ENCODE results near the gene UBE2L3.
"Not testable (repeated sequence)": the region's sequence is repeated elsewhere in the genome, so short reads cannot be mapped to it uniquely, and the experiment has no call there.

UBE2L3 gene

DNA sequence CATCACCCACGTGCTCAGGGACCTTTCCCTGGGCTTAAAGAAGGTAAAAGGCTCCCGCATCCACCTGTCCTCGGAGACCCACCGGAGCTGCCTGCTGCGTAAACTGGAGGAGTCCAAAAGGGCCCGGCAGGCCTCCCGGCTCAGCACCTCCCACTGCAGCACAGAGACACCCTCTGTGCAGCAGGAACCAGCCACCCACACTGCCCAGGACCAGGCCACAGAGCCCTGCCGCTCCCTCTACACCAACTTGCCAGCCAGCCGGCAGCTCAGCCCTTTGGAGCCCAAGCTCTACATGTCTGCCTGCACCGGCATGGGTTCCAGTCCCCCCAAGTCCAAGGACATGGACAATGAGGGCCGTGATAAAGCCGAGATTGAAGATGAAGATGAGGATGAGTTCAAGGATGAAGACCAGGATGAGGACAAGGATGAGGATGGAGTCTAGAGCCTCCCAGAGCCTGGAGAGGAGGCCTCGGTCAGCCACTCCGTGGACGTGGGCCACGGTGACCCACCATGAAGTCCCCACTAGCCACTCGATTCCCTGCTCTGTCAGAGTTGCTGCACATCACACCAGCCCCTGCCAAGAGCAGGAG, 69.2 kb downstream of the UBE2L3 start:
- Mint-ChIP-seq H3K27me3 (peaks cover 3% of the 10 kb centered on the region), H3K4me3 (no peak overlapping the region), H3K27ac (no peak overlapping the region)

DNA sequence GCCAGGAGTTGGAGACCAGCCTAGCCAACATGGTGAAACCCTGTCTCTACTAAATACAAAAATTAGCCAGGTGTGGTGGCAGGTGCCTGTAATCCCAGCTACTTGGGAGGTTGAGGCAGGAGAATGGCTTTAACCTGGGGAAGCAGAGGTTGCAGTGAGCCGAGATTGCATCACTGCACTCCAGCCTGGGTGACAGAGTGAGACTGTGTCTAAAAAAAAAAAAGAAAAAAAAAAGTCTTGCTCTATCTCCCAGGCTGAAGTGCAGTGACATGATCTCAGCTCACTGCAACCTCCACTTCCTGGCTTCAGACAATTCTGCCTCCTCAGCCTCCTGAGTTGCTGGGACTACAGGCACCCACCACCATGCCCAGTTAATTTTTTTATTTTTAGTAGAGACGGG, 69.9 kb downstream of the UBE2L3 start:
- not testable (repeated sequence) for H3K27me3 Mint-ChIP-seq; H3K27ac Mint-ChIP-seq; H3K9me3 Mint-ChIP-seq; H3K36me3 Mint-ChIP-seq (ENCODE audit: low read depth); H3K4me3 Mint-ChIP-seq; DNase-seq
- peaks cover 14% of the 10 kb centered on the region for H3K4me1 Mint-ChIP-seq (ENCODE audit: low read depth)

More for the DNA sequence above, 69.2 kb downstream of the UBE2L3 start:
- Mint-ChIP-seq H3K9me3 (no peaks in the 10 kb centered on the region), H3K36me3 (ENCODE audit: low read depth) (no peaks in the 10 kb centered on the region), H3K4me1 (ENCODE audit: low read depth) (peaks cover 15% of the 10 kb centered on the region)
- no peak for DNase-seq

DNA sequence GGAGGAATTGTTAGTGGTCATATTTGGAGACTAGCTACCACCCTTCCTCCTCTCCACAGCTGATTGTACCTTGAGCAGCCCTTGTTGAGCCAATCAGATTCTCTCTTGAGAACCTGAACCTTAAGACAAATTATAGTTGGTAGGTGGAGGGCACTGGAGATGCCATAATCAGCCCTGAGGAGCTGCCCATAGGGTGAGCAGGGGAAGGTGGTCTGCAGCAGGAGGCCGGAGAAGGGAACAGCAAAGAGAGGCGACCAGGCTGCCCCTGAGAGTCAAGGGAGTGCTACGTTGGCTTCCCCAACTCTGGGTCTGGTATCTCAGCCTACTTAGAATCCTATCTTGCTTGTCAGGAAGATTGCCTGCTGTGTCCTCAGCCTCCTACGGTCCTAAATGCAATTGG, 71.8 kb downstream of the UBE2L3 start:
- Mint-ChIP-seq H3K27ac (no peak overlapping the region), H3K4me1 (ENCODE audit: low read depth) (peaks cover 23% of the 10 kb centered on the region), H3K9me3 (no peaks in the 10 kb centered on the region), H3K36me3 (ENCODE audit: low read depth) (peaks cover 18% of the 10 kb centered on the region), H3K27me3 (peaks cover 3% of the 10 kb centered on the region), H3K4me3 (no peak overlapping the region)
- DNase-seq, result no peak

DNA sequence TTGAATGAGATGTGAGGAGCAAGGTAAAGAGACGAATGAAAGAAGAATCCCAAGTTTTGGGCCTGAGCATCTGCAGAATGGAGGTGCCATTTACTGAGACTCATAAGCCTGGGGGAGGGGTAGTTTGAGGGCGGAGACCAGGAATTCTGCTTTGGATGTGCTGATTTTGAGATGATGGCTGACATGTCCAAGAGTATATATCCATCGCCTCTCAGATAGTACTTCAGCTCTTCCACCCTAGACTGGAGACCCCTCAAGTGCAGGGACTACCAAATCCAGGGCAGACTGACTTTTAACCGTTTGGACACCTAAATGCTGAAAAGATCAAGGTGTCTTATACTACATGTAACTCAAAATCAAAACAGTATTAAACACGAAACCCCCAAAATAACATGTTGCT, 73.3 kb downstream of the UBE2L3 start:
- Mint-ChIP-seq H3K9me3 (no peaks in the 10 kb centered on the region), H3K4me3 (peak overlapping the region; percentile 88), H3K27me3 (peaks cover 3% of the 10 kb centered on the region), H3K27ac (no peak overlapping the region), H3K36me3 (ENCODE audit: low read depth) (peaks cover 28% of the 10 kb centered on the region), H3K4me1 (ENCODE audit: low read depth) (peaks cover 25% of the 10 kb centered on the region)
- DNase-seq, result no peak

DNA sequence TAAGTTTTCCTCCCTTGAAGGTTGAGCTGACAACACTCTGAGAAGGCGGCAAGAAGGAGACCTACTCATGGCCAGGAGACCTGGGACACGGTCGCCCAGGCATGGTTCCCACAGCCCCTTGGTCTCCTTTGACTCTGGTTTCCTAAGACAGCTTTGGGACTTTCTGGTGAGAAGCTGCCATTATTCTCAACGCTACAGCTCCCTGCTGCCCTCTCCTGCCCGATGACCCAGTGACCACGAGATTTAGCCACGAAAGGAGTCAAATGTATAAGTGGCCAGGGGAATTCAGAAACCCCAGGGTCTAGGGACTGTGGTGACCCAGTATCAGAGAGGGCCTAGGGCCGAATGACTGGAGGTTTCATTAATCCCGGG, 73.9 kb downstream of the UBE2L3 start:
- Mint-ChIP-seq H3K4me3 (peak overlapping the region; percentile 88), H3K36me3 (ENCODE audit: low read depth) (peaks cover 34% of the 10 kb centered on the region), H3K9me3 (no peaks in the 10 kb centered on the region), H3K27me3 (peaks cover 3% of the 10 kb centered on the region), H3K27ac (peak overlapping the region; percentile 94), H3K4me1 (ENCODE audit: low read depth) (peaks cover 29% of the 10 kb centered on the region)
- DNase-seq, result no peak

DNA sequence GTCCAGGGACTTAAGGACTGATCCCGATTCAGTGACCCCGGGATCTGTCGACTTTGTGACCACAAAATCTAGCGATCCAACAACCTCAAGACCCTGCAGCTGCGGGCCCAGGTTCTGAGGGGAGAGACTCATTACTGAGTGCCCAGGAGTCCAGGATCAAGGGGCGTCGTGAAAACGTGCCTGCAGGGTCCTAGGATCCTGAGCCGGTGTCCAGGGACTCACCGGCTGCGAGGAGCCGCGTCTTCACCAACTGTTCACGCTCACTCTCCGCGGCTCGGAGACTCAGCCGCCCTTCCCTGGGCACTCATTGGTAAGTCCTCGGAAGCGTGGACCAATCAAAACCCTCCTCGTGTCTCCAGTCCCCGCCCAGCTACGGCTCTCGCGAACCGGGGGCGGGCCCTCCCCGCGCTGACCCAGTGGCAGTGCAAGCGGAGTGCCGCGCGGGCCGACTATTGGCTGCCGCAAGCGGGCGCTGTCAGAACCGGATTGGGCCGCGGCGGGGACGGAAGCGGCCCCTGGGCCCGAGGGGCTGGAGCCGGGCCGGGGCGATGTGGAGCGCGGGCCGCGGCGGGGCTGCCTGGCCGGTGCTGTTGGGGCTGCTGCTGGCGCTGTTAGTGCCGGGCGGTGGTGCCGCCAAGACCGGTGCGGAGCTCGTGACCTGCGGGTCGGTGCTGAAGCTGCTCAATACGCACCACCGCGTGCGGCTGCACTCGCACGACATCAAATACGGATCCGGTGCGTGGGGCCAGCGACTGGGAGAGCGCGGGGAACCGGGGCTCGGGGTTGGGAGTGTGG, 74.5 kb downstream of the UBE2L3 start, which contains the start of gene SDF2L1:
Gene SDF2L1, plus strand, starts transcription at position 514 of the 795 bp plus-strand sequence. Its CDS starts 35 bp downstream, at position 549.
- H3K36me3 Mint-ChIP-seq (ENCODE audit: low read depth), result peaks cover 39% of the 10 kb centered on the region
- H3K4me1 Mint-ChIP-seq (ENCODE audit: low read depth), result peaks cover 33% of the 10 kb centered on the region
- H3K4me3 Mint-ChIP-seq, result peak within 1 kb of the TSS; percentile 88
- no peaks in the 10 kb centered on the region for H3K9me3 Mint-ChIP-seq
- peak; percentile 98 for DNase-seq
- peak within 1 kb of the TSS; percentile 94 for H3K27ac Mint-ChIP-seq
- H3K27me3 Mint-ChIP-seq, result peaks cover 3% of the 10 kb centered on the region

DNA sequence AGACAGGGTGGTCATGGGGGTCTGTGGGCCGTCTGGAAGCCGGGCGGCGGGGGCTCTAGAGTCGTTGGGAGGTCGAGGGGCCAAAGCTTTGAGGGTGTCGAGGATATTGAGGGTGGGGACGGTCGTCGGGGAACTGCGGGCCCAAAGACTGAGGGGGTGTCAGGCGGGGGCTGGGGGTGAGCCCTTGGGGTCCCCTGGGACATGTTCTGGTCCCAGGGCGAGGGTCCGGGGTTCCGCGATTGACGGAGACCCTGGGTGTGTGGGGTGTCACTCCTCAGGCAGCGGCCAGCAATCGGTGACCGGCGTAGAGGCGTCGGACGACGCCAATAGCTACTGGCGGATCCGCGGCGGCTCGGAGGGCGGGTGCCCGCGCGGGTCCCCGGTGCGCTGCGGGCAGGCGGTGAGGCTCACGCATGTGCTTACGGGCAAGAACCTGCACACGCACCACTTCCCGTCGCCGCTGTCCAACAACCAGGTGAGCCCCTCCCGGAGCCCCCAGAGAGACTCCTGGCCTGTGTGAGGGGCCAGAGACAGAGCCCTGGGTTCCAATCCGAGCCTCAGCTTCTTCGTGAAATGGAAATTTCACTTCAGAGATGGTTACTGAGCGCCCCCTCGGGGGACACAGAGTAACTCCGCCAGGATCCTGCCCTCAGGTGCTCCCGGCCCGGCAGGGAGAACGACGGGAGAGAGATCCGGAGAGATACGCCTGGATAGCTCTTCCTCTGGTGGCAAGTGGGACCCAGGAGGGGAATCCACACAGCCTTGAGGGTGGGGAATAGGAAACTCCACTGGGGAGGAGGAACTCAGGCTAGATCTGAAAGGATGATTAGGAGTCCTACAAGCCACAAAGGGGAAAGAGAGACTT, 75.3 kb downstream of the UBE2L3 start:
- Mint-ChIP-seq H3K4me3 (peak overlapping the region; percentile 88), H3K9me3 (no peaks in the 10 kb centered on the region)
- peak; percentile 78 for DNase-seq

DNA sequence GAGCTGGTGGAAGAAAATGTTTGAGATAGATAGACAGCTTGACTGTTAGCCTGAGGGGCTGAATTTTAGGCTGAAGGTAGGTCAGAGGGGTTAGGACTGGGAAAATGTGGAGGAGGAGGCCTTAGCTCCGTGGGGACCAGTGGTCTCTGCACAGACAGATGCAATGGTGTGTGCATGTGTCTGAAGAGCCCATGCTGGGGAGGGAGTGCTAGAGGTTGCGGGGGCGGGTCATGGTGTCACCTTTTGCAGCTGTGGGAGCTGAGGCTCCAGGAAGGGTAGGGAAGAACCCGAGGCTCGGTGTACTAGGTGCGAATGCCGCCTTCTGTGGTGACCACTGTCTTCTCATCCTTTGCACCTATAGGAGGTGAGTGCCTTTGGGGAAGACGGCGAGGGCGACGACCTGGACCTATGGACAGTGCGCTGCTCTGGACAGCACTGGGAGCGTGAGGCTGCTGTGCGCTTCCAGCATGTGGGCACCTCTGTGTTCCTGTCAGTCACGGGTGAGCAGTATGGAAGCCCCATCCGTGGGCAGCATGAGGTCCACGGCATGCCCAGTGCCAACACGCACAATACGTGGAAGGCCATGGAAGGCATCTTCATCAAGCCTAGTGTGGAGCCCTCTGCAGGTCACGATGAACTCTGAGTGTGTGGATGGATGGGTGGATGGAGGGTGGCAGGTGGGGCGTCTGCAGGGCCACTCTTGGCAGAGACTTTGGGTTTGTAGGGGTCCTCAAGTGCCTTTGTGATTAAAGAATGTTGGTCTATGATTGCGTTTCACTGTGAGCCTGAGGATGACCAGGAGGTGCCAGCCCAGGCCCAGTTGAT, 76.2 kb downstream of the UBE2L3 start:
- Mint-ChIP-seq H3K36me3 (ENCODE audit: low read depth) (peaks cover 52% of the 10 kb centered on the region), H3K27me3 (peaks cover 3% of the 10 kb centered on the region), H3K27ac (peak overlapping the region; percentile 94), H3K4me3 (peak overlapping the region; percentile 88), H3K9me3 (no peaks in the 10 kb centered on the region), H3K4me1 (ENCODE audit: low read depth) (peaks cover 33% of the 10 kb centered on the region)
- no peak for DNase-seq

More for the DNA sequence above, 75.3 kb downstream of the UBE2L3 start:
- Mint-ChIP-seq H3K36me3 (ENCODE audit: low read depth) (peaks cover 45% of the 10 kb centered on the region), H3K4me1 (ENCODE audit: low read depth) (peaks cover 33% of the 10 kb centered on the region), H3K27ac (peak overlapping the region; percentile 94), H3K27me3 (peaks cover 3% of the 10 kb centered on the region)

DNA sequence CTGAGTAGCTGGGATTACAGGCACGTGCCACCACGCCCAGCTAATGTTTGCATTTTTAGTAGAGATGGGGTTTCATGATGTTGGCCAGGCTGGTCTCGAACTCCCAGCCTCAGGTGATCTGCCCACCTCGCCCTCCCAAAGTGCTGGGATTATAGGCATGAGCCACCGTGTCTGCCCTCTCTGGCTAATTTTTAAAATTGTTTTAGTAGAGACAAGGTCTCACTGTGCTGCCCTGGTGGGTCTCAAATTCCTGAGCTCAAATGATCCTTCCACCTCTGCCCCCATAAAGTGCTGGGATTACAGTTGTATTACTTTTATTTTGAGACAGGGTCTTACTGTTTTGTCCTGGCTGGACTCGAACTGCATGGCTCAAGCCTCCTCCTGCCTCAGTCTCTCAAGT, 78.0 kb downstream of the UBE2L3 start:
- not testable (repeated sequence) for H3K9me3 Mint-ChIP-seq, H3K4me3 Mint-ChIP-seq, H3K27ac Mint-ChIP-seq, DNase-seq, H3K27me3 Mint-ChIP-seq
- peaks cover 36% of the 10 kb centered on the region for H3K4me1 Mint-ChIP-seq (ENCODE audit: low read depth)
- peaks cover 68% of the 10 kb centered on the region for H3K36me3 Mint-ChIP-seq (ENCODE audit: low read depth)

DNA sequence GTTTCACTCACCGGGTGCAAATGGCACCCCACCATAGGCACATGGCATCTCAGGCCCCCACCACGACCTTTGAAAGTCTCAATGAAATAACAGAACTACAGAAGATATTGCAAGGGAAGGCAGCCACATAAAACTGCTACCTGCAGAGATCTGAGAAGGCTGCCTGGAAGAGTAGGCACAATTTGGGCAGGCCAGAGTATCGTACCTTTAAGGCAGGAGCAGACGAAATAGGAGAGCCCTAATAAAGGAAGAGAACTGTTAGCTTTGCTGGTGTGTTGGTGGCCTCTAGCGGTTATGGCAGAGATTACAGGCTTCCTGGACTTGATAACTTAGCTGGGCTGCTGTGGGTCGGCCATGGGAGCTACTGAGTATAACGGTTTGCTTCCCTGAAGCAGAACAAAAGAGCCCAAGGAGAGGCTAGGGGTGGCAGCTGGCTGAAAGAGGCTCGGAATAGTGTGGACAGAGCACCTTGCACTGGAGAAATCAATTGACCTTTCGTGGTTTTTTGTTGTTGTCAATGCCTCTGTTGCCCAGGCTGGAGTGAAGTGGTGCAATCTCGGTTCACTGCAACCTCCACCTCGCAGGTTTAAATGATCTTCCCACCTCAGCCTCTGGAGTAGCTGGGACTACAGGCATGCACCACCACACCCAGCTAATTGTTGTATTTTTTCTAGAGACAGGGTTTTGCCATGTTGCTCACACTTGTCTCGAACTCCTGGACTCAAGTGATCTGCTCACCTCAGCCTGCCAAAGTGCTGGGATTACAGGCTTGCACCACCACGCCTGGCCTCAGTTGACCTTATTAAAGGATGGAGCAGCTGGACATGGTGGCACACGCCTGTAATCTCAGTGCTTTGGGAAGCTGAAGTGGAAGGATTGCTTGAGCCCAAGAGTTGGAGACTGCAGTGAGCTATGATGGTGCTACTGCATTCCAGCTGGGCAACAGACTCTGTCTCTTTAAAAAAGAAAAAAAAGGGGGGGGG, 79.4 kb downstream of the UBE2L3 start:
- DNase-seq, result peak; percentile 77
- no peaks in the 10 kb centered on the region for H3K27me3 Mint-ChIP-seq
- no peaks in the 10 kb centered on the region for H3K9me3 Mint-ChIP-seq
- peaks cover 75% of the 10 kb centered on the region for H3K36me3 Mint-ChIP-seq (ENCODE audit: low read depth)
- no peak overlapping the region for H3K27ac Mint-ChIP-seq
- H3K4me3 Mint-ChIP-seq, result no peak overlapping the region
- peaks cover 40% of the 10 kb centered on the region for H3K4me1 Mint-ChIP-seq (ENCODE audit: low read depth)

DNA sequence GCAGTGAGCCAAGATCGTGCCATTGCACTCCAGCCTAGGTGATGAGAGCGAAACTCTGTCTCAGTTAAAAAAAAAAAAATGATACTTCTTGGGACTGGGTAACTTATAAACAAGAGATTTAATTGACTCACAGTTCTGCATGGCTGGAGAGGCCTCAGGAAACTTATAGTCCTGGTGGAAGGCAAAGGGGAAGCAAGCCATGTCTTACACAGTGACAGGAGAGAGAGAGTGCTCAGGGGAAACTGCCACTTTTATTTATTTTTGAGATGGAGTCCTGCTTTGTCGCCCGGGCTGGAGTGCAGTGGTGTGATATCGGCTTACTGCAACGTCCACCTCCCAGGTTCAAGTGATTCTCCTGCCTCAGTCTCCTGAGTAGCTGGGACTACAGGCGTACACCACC, 82.8 kb downstream of the UBE2L3 start:
- Mint-ChIP-seq H3K9me3 (no peaks in the 10 kb centered on the region), H3K27ac (no peak overlapping the region), H3K4me3 (peak overlapping the region; percentile 87), H3K27me3 (no peaks in the 10 kb centered on the region), H3K36me3 (ENCODE audit: low read depth) (peaks cover 60% of the 10 kb centered on the region), H3K4me1 (ENCODE audit: low read depth) (peaks cover 26% of the 10 kb centered on the region)
- DNase-seq, result no peak

DNA sequence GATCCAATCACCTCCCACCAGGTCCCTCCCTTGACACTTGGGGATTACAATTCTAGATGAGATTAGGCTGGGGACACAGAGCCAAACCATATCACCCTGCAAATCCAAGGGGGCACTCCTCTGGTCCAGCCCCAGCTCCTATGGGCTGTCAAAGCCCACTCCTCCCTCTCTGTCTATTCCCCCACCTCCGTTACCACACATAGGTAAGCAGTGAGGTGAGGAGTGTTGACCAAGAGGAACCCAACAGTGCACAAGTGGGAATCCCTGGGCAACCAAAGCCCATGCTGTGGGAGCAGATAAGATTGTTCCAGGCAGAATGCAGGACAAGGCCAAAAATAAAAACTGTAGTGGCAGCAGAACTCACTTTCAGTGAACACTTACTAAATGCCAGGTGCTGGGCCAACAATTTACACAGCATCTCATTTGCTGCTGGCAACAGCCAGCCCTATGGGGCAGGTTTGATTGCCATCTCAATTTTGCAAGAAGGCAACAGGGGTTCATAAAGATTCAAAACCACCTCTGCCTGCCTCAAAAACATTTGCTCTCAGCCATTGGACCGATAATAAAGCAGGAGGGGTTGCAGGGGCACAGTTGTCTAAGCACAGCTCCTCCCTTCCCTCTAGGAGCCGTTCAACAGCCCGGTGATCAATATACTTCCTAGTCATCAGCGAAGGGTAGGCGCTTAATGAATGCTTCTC, 83.5 kb downstream of the UBE2L3 start:
- Mint-ChIP-seq H3K27me3 (no peaks in the 10 kb centered on the region), H3K9me3 (no peaks in the 10 kb centered on the region), H3K27ac (peak overlapping the region; percentile 89), H3K36me3 (ENCODE audit: low read depth) (peaks cover 54% of the 10 kb centered on the region), H3K4me1 (ENCODE audit: low read depth) (peaks cover 24% of the 10 kb centered on the region), H3K4me3 (peak overlapping the region; percentile 87)
- DNase-seq, result no peak
